Skeletal muscle cell (primary cell): ENCODE results near the gene INO80.
"Not testable (repeated sequence)": the region's sequence is repeated elsewhere in the genome, so short reads cannot be mapped to it uniquely, and the experiment has no call there.

ENCODE experiments used
- DNase-seq: peaks from one replicate; pipeline ENCODE4 v3.0.0-alpha.2; 2010; ENCODE audit warnings: low read depth
- H3K4me3 ChIP-seq: 2 replicates; pipeline ENCODE4 v1.5.1; 2011; ENCODE audit warnings: low read depth, mild to moderate bottlenecking, control low read depth, low read length, moderate library complexity

INO80 gene

DNA sequence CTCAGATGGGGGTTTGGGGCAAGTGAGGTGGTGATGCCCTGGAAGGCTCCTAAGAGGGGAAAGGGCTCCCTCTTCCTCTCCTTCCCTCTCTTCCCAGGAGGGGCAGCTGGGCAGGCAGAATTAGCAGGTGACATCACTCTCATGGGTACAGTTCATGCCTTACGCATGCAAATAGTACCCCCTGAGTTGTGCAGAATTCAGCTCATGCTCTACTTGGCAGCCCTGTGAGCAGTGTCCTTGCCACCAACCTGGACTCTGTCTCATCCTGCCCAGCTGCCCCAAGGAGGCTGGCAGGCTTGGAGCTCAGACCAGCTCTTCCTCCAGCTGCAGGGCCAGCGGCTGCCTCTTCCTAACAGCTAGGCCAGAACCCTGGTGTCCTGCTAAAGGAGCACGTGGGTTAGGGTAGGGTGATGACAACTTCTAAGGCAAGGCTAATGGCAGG, 159.5 kb downstream of the INO80 start:
- peak overlapping the region; percentile 10 for H3K4me3 ChIP-seq
- DNase-seq, result no peak

DNA sequence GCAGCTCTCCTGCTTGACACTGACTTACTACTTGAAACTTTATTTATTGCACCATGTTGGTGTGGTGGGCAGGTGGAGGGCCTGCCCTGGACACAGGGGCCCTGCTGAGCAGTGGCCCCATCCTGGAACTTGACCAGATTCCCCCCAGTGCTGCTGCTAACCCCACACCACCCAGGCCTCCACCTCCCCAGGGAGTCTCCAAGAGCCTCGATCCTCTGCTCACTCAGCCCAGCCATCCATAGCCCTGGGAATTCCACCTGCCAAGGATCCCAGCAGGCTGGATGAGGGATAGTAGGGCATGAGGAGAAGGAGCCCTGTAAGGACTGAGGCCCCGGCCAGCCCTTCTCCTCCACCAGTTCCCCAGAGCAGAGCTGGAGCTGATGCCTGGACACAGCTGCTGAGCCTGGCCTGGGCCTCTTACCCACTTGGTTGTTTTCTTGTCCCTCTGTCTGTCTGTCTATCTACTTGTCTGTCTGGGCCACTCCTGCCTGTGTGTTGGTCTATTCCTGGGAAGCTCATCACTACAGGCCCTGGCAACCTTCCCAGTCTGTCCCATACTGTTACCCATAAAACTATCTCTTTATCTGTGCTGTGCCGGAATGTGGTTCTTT, 160.0 kb downstream of the INO80 start:
- DNase-seq, result no peak

DNA sequence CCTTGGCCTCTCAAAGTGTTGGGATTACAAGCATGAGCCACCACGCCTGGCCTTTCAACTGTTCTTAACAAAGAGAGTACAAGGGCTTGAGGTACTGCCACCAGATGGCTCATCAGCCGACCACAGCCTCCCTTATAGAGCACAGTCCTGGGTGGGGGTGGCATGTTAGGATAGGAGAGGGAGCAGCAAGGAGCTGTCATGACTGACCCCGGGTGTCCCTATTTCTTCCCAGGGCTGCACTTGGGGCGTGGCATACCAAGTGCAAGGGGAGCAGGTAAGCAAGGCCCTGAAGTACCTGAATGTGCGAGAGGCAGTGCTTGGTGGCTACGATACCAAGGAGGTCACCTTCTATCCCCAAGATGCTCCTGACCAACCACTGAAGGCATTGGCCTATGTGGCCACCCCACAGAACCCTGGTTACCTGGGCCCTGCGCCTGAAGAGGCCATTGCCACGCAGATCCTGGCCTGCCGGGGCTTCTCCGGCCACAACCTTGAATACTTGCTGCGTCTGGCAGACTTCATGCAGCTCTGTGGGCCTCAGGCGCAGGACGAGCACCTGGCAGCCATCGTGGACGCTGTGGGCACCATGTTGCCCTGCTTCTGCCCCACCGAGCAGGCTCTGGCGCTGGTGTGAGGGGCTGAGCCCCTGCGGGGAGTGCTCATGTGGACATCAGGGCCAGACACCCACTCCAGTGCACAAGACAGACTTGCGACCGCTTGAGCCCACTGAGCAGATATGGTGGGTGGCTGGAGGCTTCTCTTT, 160.8 kb downstream of the INO80 start:
- H3K4me3 ChIP-seq, result peak overlapping the region; percentile 83
- no peak for DNase-seq

More for the DNA sequence above, 160.0 kb downstream of the INO80 start:
- peak overlapping the region; percentile 10 for H3K4me3 ChIP-seq

DNA sequence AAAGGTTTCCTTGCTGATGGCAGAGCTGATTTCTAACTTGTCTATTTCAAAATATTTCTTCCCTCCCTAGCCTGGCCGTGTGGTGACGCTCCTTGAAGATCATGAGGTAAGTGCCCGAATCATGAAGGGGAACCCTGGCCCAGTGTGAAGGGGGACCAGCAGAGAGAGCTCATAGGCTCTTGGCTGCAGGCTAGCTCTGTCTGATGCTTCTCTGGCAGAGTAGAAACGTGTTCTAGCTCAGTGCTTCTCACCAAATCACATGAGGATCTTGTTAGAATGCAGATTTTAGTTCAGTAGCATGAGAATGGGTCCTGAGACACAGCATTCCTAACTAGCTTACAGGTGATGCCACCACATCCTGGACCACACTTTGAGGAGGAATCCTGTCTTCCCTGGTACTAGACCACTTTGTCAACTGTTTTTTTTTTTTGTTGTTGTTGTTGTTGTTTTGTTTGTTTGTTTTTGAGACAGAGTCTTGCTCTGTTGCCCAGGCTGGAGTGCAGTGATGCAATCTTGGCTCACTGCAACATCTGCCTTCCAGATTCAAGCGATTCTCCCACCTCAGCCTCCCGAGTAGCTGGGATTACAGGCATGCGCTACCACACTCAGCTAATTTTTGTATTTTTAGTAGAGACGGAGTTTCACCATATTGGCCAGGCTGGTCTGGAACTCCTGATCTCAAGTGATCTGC, 161.8 kb downstream of the INO80 start:
- DNase-seq, result not testable (repeated sequence)
- peak overlapping the region; percentile 83 for H3K4me3 ChIP-seq

- no peak for DNase-seq
- peak overlapping the region; percentile 83 for H3K4me3 ChIP-seq
These were observed 162.4 kb downstream of the INO80 start for GRCh38 chr15:40953713-40954074.

- peak within 1 kb of the TSS; percentile 83 for H3K4me3 ChIP-seq
- peak; percentile 89 for DNase-seq
These were observed 163.0 kb downstream of the INO80 start, which contains the start of gene CHAC1 for GRCh38 chr15:40952901-40953712. TSS of gene CHAC1 (plus strand) at chr15:40953471. CDS start at chr15:40953584, 113 bp downstream.

DNA sequence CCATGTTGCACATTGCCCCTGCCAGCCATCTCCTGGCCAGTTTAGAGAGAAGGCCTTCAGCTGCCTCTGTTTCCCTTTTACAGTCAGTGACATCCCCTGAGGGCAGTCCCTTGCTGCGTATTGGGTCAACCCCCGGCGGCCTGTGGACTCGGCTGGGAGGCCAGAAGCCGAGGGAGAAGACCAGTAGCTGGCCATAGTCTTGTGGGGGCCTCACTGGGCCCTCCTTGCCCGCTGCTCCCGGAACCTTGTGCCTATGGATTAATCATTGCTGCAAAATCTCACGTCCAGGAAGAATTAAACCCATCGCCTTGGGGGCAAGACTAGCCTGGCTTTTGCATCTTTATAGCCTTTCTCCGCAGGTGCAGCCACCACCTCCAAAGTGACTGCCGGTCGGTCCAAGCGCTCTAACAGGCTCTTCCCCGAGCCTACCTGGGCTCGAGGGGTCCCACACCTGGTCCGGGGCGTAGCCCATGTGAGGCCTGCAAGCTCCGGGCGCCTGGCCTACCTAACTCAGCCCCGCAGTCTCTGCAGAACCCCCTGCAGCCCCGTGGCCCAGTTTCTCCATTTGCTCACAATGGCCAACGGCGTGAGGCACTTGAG, 163.7 kb downstream of the INO80 start:
- no peak for DNase-seq
- peak overlapping the region; percentile 83 for H3K4me3 ChIP-seq

DNA sequence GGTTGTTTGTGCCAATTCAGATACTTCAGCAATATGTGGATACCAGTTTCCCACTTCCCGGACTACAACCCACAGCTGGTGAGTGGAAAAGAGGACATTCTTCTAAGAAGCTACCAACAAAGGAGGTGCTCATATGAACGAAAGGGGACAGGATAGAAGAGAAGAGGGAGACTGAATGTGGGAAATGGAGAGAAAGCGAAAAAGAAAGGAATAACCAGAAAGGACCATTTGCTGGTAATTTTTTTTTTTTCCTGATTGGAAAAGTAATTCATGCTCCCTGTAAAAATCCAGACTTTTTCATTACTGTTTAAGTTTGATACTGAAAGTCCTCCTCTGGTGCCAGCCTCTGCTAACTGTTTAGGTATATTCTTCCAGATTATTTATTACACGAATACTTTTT, 164.3 kb downstream of the INO80 start:
- DNase-seq, result no peak
- no peak overlapping the region for H3K4me3 ChIP-seq

DNA sequence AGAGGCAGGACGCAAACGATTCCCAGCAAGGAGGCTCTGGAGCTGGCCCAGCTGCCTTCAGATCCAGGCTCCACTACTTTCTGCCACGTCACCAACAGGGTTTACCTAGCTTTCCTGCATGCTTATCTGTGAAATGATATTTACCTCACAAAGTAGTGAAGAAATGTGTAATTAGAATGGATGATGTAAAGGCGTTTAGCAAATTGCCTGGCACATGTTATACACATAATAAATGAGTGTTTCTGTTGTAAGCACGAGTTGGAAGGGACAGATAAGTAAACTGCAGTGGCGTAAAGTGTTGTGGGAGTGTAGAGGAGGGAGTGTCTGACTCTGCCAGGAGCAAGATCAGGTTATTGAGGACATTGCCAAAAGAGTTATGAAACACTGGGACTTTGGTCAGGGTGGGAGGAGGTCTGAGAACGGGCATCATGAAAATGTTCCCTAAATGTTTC, 166.3 kb downstream of the INO80 start:
- no peak for DNase-seq
- no peak overlapping the region for H3K4me3 ChIP-seq

DNA sequence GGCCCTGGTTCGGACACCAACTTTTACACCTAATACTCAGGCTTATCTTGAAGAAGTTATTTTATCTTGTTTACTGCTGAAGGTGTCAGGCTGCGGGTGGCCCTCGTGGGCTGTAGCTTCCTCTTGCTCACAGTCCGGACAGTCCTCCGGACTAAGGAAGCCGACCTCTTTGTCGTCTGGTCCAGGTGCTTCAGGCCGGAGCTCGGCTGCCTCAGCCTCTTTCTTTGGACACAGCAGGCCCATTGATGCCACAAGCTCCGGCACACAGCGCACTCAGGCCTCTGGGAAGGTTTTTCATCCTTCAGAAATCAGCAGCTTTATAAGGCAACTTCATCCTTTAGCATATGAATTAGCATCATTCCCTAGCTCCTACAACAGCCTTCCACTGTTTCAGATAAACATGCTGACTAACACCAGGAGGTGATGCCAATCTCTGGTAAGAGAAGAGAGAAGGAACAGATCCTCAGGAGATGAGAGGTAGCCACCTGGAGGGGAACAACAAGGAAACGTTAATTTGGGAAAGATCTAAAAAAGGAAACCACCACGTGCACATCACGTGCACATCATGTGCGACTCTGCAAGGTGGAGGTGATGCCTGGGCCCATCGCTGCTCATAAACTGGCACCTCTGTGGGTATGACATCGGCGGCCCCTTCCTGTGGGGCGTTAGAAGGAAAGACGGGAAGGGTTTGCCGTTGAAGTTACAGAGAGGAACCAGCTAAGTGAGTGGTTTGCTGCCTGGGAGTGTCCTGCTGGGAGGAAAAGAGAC, 167.2 kb downstream of the INO80 start:
- no peak overlapping the region for H3K4me3 ChIP-seq
- no peak for DNase-seq

- H3K4me3 ChIP-seq, result no peak overlapping the region
- no peak for DNase-seq
These were observed 171.4 kb downstream of the INO80 start for GRCh38 chr15:40944510-40945296.

DNA sequence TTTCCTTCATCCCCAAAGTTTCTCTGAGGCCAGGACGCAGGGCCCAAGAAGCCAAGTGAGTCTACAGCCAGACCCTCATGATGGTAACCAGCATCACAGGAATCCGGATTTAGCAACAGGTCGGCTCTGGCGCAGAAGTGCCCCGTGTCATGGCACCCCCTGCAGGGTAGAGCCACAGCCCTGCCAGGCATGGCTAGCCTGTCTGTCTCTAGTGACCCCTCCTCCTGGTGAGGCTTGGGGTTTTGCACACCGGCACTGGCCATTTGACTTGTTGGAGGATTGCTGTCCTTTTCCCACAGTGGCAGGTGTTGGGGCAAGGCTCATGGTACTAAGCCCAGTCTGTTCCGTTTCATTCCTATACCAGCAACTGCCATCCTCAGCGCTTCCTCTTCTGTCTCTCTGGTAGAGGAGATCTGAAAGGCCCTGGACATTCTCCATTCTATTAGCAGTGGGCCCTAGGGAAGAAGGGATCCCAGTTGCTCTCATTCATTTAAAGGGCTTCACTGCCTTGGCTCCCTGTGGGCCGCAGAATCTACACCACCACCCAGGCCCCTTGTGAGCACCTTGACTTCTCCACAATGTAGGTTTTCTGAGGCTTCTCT, 172.2 kb downstream of the INO80 start:
- H3K4me3 ChIP-seq, result no peak overlapping the region
- no peak for DNase-seq

GRCh38 chr15:40942878-40943277, 173.2 kb downstream of the INO80 start:
- no peak overlapping the region for H3K4me3 ChIP-seq
- DNase-seq, result no peak

- DNase-seq, result no peak
- H3K4me3 ChIP-seq, result peak overlapping the region; percentile 53
These were observed 173.7 kb downstream of the INO80 start for GRCh38 chr15:40942337-40942854.

DNA sequence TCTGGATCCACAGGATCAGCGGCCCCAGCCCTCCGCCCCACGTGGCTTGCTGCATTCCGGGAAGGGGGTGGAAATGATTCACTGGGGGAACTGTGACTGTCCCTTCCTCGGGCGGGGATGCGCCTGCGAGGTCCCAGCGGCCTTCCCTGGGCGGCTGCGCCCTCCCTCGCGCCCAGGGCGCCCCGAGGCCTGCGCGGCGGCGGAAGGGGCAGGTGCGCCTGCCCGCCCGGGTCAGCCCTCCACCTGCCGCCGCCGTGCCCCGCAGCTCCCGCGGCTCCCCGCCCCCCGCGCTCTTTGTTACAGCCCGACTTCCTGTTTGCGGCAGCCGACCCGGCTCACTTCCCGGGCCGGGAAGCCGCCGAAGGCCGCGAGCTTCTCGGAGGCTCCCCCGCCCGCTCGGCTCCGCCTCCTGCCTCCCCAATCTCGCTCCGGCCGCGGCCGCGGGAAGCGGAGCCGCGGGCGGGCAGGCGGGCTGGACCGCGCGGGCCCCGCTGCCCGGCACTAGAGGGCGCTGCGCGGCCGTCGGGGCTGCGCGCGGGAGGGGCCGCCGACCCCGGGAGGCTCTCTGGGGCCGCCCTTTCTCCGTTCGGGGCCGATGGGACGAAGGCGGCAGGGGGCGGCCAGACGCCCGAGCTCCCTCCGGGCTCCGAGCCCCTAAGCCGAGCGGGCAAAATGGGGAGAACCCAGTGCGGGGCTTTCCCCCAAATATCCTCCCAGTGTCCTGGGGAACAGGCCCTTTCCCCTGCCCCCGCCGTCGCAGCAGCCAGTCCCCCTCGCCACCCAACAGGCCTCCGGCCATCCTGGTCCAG, 174.3 kb downstream of the INO80 start:
- DNase-seq, result no peak
- peak overlapping the region; percentile 53 for H3K4me3 ChIP-seq

DNA sequence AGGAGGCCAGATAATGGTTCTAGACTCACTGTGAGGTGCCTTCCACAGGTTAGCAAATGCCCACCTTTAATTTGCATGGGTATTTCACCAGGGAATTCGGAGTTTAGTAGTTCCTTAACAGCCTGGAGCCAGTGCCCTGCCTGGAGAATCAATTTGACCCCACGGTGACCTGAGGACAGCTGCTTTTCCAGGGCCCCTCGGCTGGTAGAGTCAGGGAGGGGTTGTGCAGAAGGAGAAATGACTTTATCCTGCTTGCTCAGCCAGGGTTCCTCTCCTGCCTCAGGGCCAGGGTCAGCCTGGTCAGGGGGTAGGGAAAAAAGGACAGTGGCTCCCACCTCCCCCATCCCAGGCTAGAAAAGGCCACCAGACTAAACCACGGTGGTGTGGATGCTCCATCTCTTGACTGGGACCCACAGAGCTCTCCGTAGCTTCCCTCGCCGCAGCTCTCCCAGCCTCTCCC, 175.0 kb downstream of the INO80 start:
- H3K4me3 ChIP-seq, result peak overlapping the region; percentile 53
- DNase-seq, result no peak
